NCI-H748 (cell line): ENCODE measurements around the gene C3.
"Not testable (repeated sequence)": the region's sequence is repeated elsewhere in the genome, so short reads cannot be mapped to it uniquely, and the experiment has no call there.

Source experiments
- DNase-seq: peaks from one replicate; lab custom pipeline; 2025; ENCODE audit not compliant: unreplicated experiment; lab: John Stamatoyannopoulos, UW

C3 gene

GRCh38 chr19:6693056-6693471, 27.4 kb downstream of the C3 start:
- DNase-seq = no peak

GRCh38 chr19:6692027-6692426, 28.4 kb downstream of the C3 start:
- DNase-seq = no peak

- no peak for DNase-seq
These were observed 29.1 kb downstream of the C3 start for GRCh38 chr19:6691342-6691741.

GRCh38 chr19:6690160-6690885, 30.1 kb downstream of the C3 start:
- no peak for DNase-seq

GRCh38 chr19:6687114-6687513, 33.3 kb downstream of the C3 start:
- no peak for DNase-seq

- no peak for DNase-seq
These were observed 33.8 kb downstream of the C3 start for GRCh38 chr19:6686628-6686975.

GRCh38 chr19:6685962-6686627, 34.4 kb downstream of the C3 start:
- DNase-seq = no peak

GRCh38 chr19:6685482-6685881, 35.0 kb downstream of the C3 start:
- DNase-seq = no peak

- DNase-seq = no peak
These were observed 36.5 kb downstream of the C3 start for GRCh38 chr19:6683971-6684370.

- DNase-seq = no peak
These were observed 37.8 kb downstream of the C3 start for GRCh38 chr19:6682607-6683128.

- DNase-seq = no peak
These were observed 40.3 kb downstream of the C3 start for GRCh38 chr19:6680141-6680540.

GRCh38 chr19:6679139-6679538, 41.3 kb downstream of the C3 start:
- no peak for DNase-seq

- no peak for DNase-seq
These were observed 41.8 kb downstream of the C3 start for GRCh38 chr19:6678690-6679109.

GRCh38 chr19:6677883-6678689, 42.4 kb downstream of the C3 start:
- DNase-seq = peak; percentile 56

- DNase-seq = peak; percentile 56
These were observed 43.0 kb downstream of the C3 start for GRCh38 chr19:6677495-6677882.

- DNase-seq = no peak
These were observed 44.2 kb downstream of the C3 start for GRCh38 chr19:6676288-6676687.

GRCh38 chr19:6674868-6675305, 45.6 kb downstream of the C3 start:
- no peak for DNase-seq

GRCh38 chr19:6674408-6674807, 46.0 kb downstream of the C3 start:
- not testable (repeated sequence) for DNase-seq

GRCh38 chr19:6672693-6673290, 47.7 kb downstream of the C3 start:
- DNase-seq = no peak

- DNase-seq = no peak
These were observed 48.5 kb downstream of the C3 start for GRCh38 chr19:6671960-6672359.

GRCh38 chr19:6668691-6669090, 51.8 kb downstream of the C3 start:
- DNase-seq = no peak
